Endothelial cell of umbilical vein (primary cell): ENCODE measurements around the gene PPP2R2C.

Experiments
- CTCF ChIP-seq, 2 donors: IDR thresholded peaks; 1 replicate in 1 of 2; 2 replicates in 1 of 2; pipeline ENCODE4 v1.5.1; 2011; ENCODE audit warnings: low read length in 2 of 2, mild to moderate bottlenecking in 2 of 2, moderate library complexity in 2 of 2, control low read depth in 1 of 2, inconsistent platforms in 1 of 2, low read depth in 1 of 2; ENCODE audit not compliant: insufficient read depth in 1 of 2; ENCODE audit errors: extremely low read depth in 1 of 2
- FOS ChIP-seq: IDR thresholded peaks from 2 replicates; pipeline ENCODE4 v1.6.1; 2011; ENCODE audit warnings: mild to moderate bottlenecking, low read length, moderate library complexity, borderline replicate concordance; ENCODE audit not compliant: insufficient read depth
- GATA2 ChIP-seq: IDR thresholded peaks from 2 replicates; pipeline ENCODE4 v1.7.0; 2011; ENCODE audit warnings: low read depth, mild to moderate bottlenecking, moderate library complexity, mixed read lengths, low read length; ENCODE audit not compliant: insufficient read length, insufficient read depth
- MYC ChIP-seq: IDR thresholded peaks from one replicate; pipeline ENCODE4 v1.6.1; 2011; ENCODE audit warnings: mild to moderate bottlenecking, low read depth, low read length
- POLR2A ChIP-seq: IDR thresholded peaks from 2 replicates; pipeline ENCODE4 v1.6.1; 2012; ENCODE audit warnings: low read depth, mild to moderate bottlenecking, control low read depth, low read length
- POLR2AphosphoS5 ChIP-seq: IDR thresholded peaks from 2 replicates; pipeline ENCODE4 v1.6.1; 2012; ENCODE audit warnings: low read depth, mild to moderate bottlenecking, control low read depth, low read length, moderate library complexity; ENCODE audit not compliant: insufficient read depth
- TF ChIP-seq, protein P1 (sequence below): IDR thresholded peaks from 2 replicates; pipeline ENCODE4 v1.6.1; 2011; ENCODE audit not compliant: insufficient read depth, insufficient read length

- TF ChIP-seq CTCF (IDR thresholded peaks at IDR 0.05; ENCODE audit: extremely low read depth in 1 of 2, insufficient read depth in 1 of 2, low read depth in 1 of 2, low read length in 2 of 2): no peak
- no peak for TF ChIP-seq POLR2A
- no peak for TF ChIP-seq GATA2
- no peak for TF ChIP-seq POLR2AphosphoS5
- TF ChIP-seq MYC: no peak
- no peak for TF ChIP-seq FOS
- TF ChIP-seq, protein P1, sequence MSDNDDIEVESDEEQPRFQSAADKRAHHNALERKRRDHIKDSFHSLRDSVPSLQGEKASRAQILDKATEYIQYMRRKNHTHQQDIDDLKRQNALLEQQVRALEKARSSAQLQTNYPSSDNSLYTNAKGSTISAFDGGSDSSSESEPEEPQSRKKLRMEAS: no peak
Measured at GRCh38 chr4:6448476-6449170, 23.8 kb downstream of the PPP2R2C start.
